C1 segment of cervical spinal cord (tissue), 14 donors: ENCODE results near the gene ACTL8.

ENCODE experiments used
- DNase-seq, 14 donors: peaks; one replicate each; lab custom pipeline; 2025; lab: John Stamatoyannopoulos, UW

ACTL8 gene

GRCh38 chr1:17875171-17875881 lies 120.2 kb downstream of the ACTL8 start:
- DNase-seq, result no peak

- no peak for DNase-seq
Observed at GRCh38 chr1:17875882-17876280, 120.7 kb downstream of the ACTL8 start.
